ENCODE measurements around the gene EMP2. TPM values are rescaled to one million over a fixed set of nuclear protein-coding genes. Genes with fewer than 3 reads are reported as not detected.

The EMP2 gene
- total RNA-seq = 2.7 and 6.3 TPM in 2 replicates

DNA sequence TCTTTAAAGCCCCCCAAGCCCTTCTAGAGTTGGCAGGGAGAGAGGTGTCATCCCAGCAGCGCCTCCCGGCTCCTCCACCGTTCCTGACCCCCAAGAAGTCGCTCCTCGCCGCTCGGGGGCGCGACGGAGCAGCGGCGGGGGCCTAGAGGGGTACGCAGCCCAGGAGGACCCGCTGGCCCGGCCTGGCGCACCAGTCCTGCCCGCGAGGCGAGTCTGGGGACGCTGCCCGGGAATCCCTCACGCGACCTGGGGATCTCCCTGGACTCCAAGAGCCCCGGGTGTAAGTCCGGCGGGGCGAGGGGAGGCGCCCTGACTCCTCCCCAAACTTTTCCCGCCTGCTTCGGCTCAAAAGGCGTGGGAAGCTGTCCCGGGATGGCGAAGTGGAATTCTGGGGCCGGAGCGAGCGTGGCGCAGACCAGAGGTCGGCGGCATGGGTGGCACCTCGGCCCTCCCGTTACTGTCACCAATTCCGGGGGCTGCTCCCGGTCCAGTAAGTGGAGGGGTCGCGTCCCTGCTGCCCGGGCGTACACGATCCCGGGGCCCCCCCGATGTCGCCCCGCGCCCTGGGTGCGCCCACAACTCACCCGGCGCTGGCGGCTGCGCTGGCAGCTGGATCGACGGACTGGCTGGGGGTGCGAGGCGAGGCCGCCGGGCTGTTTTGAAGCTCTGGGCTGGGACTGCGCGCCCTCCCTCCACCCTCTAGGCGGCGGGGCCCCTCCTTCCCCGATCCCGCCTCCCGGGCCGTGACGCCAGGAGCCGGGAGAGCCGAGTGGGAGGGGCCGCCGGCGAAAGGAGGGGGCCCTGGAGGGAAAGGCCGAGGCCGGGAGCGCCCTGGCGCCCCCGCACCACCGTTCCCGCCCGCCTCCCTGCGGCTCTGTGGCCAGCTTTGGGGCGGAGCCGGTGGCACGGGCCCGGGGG lies at the start of gene EMP2:
EMP2 (minus strand) TSS at position 634 of the 918 bp plus-strand sequence. CDS start 32,981 bp downstream, outside the sequence.

Other genes with a start within 250 kb of the EMP2 start
- gene ATF7IP2, start 194.5 kb downstream of the EMP2 start, total RNA-seq = 2.0 and 4.8 TPM in 2 replicates
- gene TEKT5, start 114.3 kb upstream of the EMP2 start, total RNA-seq = not detected in 2 replicates
- gene NUBP1, start 163.2 kb upstream of the EMP2 start, total RNA-seq = 16.6 and 19.0 TPM in 2 replicates
- gene TVP23A, start 238.2 kb upstream of the EMP2 start, total RNA-seq = not detected in 2 replicates